Thyroid gland (tissue), 4 donors: ENCODE measurements around the gene RERG.

Experiments
- POLR2A ChIP-seq, 2 donors: fragments of 450-650 bp; IDR thresholded peaks; one replicate each; pipeline ENCODE4 v1.6.1; 2017; ENCODE audit warnings: antibody characterized with exemption in 2 of 2, mild to moderate bottlenecking in 2 of 2, moderate library complexity in 1 of 2
- TF ChIP-seq, protein P1 (sequence below), 6 experiments: fragments of 200-600 bp in 3 of 6; fragments of 450-650 bp in 3 of 6; sonication (generic) in 3 of 6; IDR thresholded peaks; one replicate each; pipeline ENCODE4 v1.5.1; 2016 to 2019; ENCODE audit warnings: antibody characterized with exemption in 6 of 6, mild to moderate bottlenecking in 2 of 6, inconsistent platforms in 1 of 6, moderate library complexity in 1 of 6

- TF ChIP-seq, protein P1, sequence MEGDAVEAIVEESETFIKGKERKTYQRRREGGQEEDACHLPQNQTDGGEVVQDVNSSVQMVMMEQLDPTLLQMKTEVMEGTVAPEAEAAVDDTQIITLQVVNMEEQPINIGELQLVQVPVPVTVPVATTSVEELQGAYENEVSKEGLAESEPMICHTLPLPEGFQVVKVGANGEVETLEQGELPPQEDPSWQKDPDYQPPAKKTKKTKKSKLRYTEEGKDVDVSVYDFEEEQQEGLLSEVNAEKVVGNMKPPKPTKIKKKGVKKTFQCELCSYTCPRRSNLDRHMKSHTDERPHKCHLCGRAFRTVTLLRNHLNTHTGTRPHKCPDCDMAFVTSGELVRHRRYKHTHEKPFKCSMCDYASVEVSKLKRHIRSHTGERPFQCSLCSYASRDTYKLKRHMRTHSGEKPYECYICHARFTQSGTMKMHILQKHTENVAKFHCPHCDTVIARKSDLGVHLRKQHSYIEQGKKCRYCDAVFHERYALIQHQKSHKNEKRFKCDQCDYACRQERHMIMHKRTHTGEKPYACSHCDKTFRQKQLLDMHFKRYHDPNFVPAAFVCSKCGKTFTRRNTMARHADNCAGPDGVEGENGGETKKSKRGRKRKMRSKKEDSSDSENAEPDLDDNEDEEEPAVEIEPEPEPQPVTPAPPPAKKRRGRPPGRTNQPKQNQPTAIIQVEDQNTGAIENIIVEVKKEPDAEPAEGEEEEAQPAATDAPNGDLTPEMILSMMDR (IDR thresholded peaks at IDR 0.05), result no peak
- no peak for TF ChIP-seq POLR2A (IDR thresholded peaks at IDR 0.05)
Observed at GRCh38 chr12:15179672-15180071, 41.5 kb downstream of the RERG start.
